A549 (cell line): ENCODE data around the gene MAP3K20. TPM values are rescaled to one million over a fixed set of nuclear protein-coding genes. Genes with fewer than 3 reads are reported as not detected.

ENCODE experiments used
- ATAC-seq, 2 experiments: fragments of 200-7000 bp in 1 of 2; fragments of >200 bp in 1 of 2; cut with Nextera tagmentation in 1 of 2; cut with Tn5 transposase in 1 of 2; 3 replicates each; pipeline versions ENCODE4 v1.8.0 to v1.9.1; 2018 to 2020; ENCODE audit warnings: mild to moderate bottlenecking in 1 of 2, moderate library complexity in 1 of 2
- CTCF ChIA-PET: fragments of 300-600 bp; sonication (Branson Sonifier 250); formaldehyde crosslinking; extraction: SDS; loops from one replicate; lab custom pipeline; 2021; ENCODE audit warnings: antibody characterized with exemption, inconsistent platforms; lab: Yijun Ruan, JAX
- POLR2A ChIA-PET: fragments of 350-600 bp; formaldehyde crosslinking; extraction: SDS; loops from one replicate; lab custom pipeline; 2021; ENCODE audit warnings: antibody characterized with exemption, inconsistent platforms; lab: Yijun Ruan, JAX
- DNase-seq, 2 experiments: peaks; one replicate each; pipeline versions ENCODE4 v3.0.0 to v3.0.0-alpha.2; 2011 to 2016; ENCODE audit warnings: low read depth in 1 of 2, low spot score in 1 of 2
- FAIRE-seq: peaks from 2 replicates; lab custom pipeline; 2011; peaks lifted over from hg19 to GRCh38; lab: Jason Lieb, UNC
- H3K27ac ChIP-seq, 2 experiments: fragments of >200 bp; sonication (Bioruptor Twin); formaldehyde crosslinking; 3 replicates each; pipeline ENCODE4 v1.5.1; 2016 to 2017
- H3K4me1 ChIP-seq: fragments of >200 bp; sonication (Bioruptor Twin); formaldehyde crosslinking; 3 replicates; pipeline ENCODE4 v1.6.1; 2016
- H3K4me2 ChIP-seq: fragments of >200 bp; sonication (Bioruptor Twin); formaldehyde crosslinking; 3 replicates; pipeline ENCODE4 v1.6.1; 2016
- H3K4me3 ChIP-seq: fragments of >200 bp; sonication (Bioruptor Twin); formaldehyde crosslinking; 3 replicates; pipeline ENCODE4 v1.5.1; 2016
- H3K9me3 ChIP-seq: fragments of >200 bp; sonication (Bioruptor Twin); formaldehyde crosslinking; 3 replicates; pipeline ENCODE4 v1.6.1; 2016
- CBX2 ChIP-seq: fragments of 200-600 bp; sonication (generic); IDR thresholded peaks from 2 replicates; pipeline ENCODE4 v1.6.1; 2016; ENCODE audit warnings: low read depth, mild to moderate bottlenecking, borderline replicate concordance
- CHD4 ChIP-seq: fragments of 200-600 bp; sonication (generic); IDR thresholded peaks from 2 replicates; pipeline ENCODE4 v1.6.1; 2016; ENCODE audit warnings: antibody characterized with exemption, mild to moderate bottlenecking, borderline replicate concordance
- EHMT2 ChIP-seq: fragments of 200-600 bp; sonication (generic); IDR thresholded peaks from 2 replicates; pipeline ENCODE4 v1.6.1; 2016; ENCODE audit warnings: antibody characterized with exemption, low read depth, mild to moderate bottlenecking, moderate library complexity
- FOSL2 ChIP-seq, 2 experiments: fragments of 450-650 bp in 1 of 2; fragments of >200 bp in 1 of 2; sonication (Bioruptor Twin) in 1 of 2; formaldehyde crosslinking; IDR thresholded peaks; 2 replicates each; pipeline versions ENCODE4 v1.5.0 to v1.6.1; 2016 to 2020; ENCODE audit warnings: mild to moderate bottlenecking in 1 of 2, moderate library complexity in 1 of 2
- FOXS1 ChIP-seq: fragments of 250-450 bp; sonication (Bioruptor Pico); IDR thresholded peaks from 2 replicates; pipeline ENCODE4 v1.5.0; 2020; ENCODE audit warnings: mild to moderate bottlenecking, moderate library complexity
- HDAC2 ChIP-seq: fragments of 200-600 bp; sonication (generic); IDR thresholded peaks from 2 replicates; pipeline ENCODE4 v1.6.1; 2016
- HOXB13 ChIP-seq: fragments of 250-450 bp; sonication (Bioruptor Pico); IDR thresholded peaks from 2 replicates; pipeline ENCODE4 v1.5.0; 2020; ENCODE audit warnings: low read depth, mild to moderate bottlenecking, moderate library complexity
- KDM5A ChIP-seq: fragments of 200-600 bp; sonication (generic); IDR thresholded peaks from 2 replicates; pipeline ENCODE4 v1.6.1; 2016; ENCODE audit warnings: antibody characterized with exemption, mild to moderate bottlenecking
- NFE2L2 ChIP-seq: fragments of 150-350 bp; conservative IDR thresholded peaks from 2 replicates; pipeline ENCODE4 v1.6.1; 2014; ENCODE audit warnings: low read length
- NPAS2 ChIP-seq: fragments of 250-450 bp; sonication (Bioruptor Pico); IDR thresholded peaks from 2 replicates; pipeline ENCODE4 v1.8.0; 2022; ENCODE audit warnings: mild to moderate bottlenecking, moderate library complexity, borderline replicate concordance
- SMC3 ChIP-seq: fragments of >200 bp; sonication (Bioruptor Twin); formaldehyde crosslinking; IDR thresholded peaks from 3 replicates; pipeline ENCODE4 v1.6.1; 2018; ENCODE audit warnings: inconsistent platforms
- SREBF2 ChIP-seq: fragments of 450-650 bp; IDR thresholded peaks from 2 replicates; pipeline ENCODE4 v1.6.1; 2014; ENCODE audit warnings: mild to moderate bottlenecking, moderate library complexity
- WGBS: methylation state at CpG from one replicate; pipeline ENCODE4 v1.1.6; 2017; ENCODE audit errors: missing lambda C conversion rate; 5-methylcytosine and 5-hydroxymethylcytosine counted together
- polyA plus RNA-seq, 4 experiments: library from polyadenylated mRNA; depleted of rRNA in 3 of 4; stranded (reverse); fragments of >200 nt; fragmentation: RNase III in 1 of 4; extraction: RNeasy Plus Mini Kit Qiagen cat#74134 plus additional on column Dnase treatment in 1 of 4; gene quantifications; 2 replicates in 3 of 4; 3 replicates in 1 of 4; pipeline ENCODE4 v1.2.3, GENCODE V29; 2011 to 2017
- TF ChIP-seq, protein P1 (sequence below): fragments of 150-350 bp; IDR thresholded peaks from 2 replicates; pipeline ENCODE4 v1.6.1; 2014; ENCODE audit warnings: low read depth, mild to moderate bottlenecking, low read length
- TF ChIP-seq, protein P2 (sequence below): fragments of 200-600 bp; sonication (generic); IDR thresholded peaks from 2 replicates; pipeline ENCODE4 v1.6.1; 2016; ENCODE audit warnings: antibody characterized with exemption, mild to moderate bottlenecking, moderate library complexity
- TF ChIP-seq, protein P3 (sequence below): fragments of >200 bp; sonication (Bioruptor Twin); formaldehyde crosslinking; IDR thresholded peaks from 3 replicates; pipeline ENCODE4 v1.5.1; 2016
- TF ChIP-seq, protein P4 (sequence below): IDR thresholded peaks from 2 replicates; pipeline ENCODE4 v1.6.1; 2012
- TF ChIP-seq, protein P5 (sequence below): fragments of 450-650 bp; IDR thresholded peaks from 2 replicates; pipeline ENCODE4 v1.6.1; 2014; ENCODE audit warnings: antibody characterized with exemption
- TF ChIP-seq, protein P6 (sequence below): fragments of 250-450 bp; sonication (Bioruptor Pico); IDR thresholded peaks from 2 replicates; pipeline ENCODE4 v1.5.0; 2020; ENCODE audit warnings: low read depth, mild to moderate bottlenecking, moderate library complexity
- TF ChIP-seq, protein P7 (sequence below): fragments of >200 bp; sonication (Bioruptor Twin); formaldehyde crosslinking; IDR thresholded peaks from 3 replicates; pipeline ENCODE4 v1.6.1; 2016

The MAP3K20 gene
- polyA plus RNA-seq, 2 of the 4 experiments (the other 2 are of a cell fraction), result 34.7 to 80.7 TPM

DNA sequence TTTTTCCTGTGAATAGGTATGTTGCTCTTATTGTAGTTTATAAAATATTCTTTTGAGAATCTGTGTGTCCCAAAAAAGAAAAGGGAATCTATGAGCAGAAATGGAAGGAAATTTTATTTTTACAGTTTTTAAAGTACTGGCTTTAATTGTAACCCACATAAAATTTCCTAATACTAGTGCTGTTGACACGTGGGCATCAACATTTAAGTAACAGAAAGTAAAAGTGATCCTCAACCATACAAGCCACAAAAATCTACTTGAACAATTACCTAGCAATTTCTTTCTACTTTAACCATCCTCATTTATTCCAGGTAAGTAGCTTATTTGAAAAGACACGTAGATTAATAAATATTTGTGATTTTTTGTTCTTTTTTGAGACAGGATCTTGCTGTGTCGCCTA is 62.0 kb downstream of the MAP3K20 start:
- FAIRE-seq (no peak), DNase-seq (no peak), ATAC-seq (no peak)
- Histone ChIP-seq H3K9me3 (peaks cover 12% of the 10 kb centered on the region), H3K27ac (no peak overlapping the region), H3K4me2 (no peak overlapping the region), H3K4me1 (0 out of 3 replicates have a peak, but pooled peaks cover 6% of the 10 kb centered on the region), H3K4me3 (no peak overlapping the region)
- WGBS, result 84% methylated on average over 3 of the region's 3 CpGs
- no peak for TF ChIP-seq FOXS1 (CRISPR knock-in tag)
- TF ChIP-seq SMC3, result no peak
- TF ChIP-seq, protein P1, sequence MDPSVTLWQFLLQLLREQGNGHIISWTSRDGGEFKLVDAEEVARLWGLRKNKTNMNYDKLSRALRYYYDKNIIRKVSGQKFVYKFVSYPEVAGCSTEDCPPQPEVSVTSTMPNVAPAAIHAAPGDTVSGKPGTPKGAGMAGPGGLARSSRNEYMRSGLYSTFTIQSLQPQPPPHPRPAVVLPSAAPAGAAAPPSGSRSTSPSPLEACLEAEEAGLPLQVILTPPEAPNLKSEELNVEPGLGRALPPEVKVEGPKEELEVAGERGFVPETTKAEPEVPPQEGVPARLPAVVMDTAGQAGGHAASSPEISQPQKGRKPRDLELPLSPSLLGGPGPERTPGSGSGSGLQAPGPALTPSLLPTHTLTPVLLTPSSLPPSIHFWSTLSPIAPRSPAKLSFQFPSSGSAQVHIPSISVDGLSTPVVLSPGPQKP, result no peak
- TF ChIP-seq NPAS2, result no peak
- TF ChIP-seq, protein P2, sequence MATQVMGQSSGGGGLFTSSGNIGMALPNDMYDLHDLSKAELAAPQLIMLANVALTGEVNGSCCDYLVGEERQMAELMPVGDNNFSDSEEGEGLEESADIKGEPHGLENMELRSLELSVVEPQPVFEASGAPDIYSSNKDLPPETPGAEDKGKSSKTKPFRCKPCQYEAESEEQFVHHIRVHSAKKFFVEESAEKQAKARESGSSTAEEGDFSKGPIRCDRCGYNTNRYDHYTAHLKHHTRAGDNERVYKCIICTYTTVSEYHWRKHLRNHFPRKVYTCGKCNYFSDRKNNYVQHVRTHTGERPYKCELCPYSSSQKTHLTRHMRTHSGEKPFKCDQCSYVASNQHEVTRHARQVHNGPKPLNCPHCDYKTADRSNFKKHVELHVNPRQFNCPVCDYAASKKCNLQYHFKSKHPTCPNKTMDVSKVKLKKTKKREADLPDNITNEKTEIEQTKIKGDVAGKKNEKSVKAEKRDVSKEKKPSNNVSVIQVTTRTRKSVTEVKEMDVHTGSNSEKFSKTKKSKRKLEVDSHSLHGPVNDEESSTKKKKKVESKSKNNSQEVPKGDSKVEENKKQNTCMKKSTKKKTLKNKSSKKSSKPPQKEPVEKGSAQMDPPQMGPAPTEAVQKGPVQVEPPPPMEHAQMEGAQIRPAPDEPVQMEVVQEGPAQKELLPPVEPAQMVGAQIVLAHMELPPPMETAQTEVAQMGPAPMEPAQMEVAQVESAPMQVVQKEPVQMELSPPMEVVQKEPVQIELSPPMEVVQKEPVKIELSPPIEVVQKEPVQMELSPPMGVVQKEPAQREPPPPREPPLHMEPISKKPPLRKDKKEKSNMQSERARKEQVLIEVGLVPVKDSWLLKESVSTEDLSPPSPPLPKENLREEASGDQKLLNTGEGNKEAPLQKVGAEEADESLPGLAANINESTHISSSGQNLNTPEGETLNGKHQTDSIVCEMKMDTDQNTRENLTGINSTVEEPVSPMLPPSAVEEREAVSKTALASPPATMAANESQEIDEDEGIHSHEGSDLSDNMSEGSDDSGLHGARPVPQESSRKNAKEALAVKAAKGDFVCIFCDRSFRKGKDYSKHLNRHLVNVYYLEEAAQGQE, result no peak
- TF ChIP-seq CBX2, result no peak
- TF ChIP-seq, protein P3, sequence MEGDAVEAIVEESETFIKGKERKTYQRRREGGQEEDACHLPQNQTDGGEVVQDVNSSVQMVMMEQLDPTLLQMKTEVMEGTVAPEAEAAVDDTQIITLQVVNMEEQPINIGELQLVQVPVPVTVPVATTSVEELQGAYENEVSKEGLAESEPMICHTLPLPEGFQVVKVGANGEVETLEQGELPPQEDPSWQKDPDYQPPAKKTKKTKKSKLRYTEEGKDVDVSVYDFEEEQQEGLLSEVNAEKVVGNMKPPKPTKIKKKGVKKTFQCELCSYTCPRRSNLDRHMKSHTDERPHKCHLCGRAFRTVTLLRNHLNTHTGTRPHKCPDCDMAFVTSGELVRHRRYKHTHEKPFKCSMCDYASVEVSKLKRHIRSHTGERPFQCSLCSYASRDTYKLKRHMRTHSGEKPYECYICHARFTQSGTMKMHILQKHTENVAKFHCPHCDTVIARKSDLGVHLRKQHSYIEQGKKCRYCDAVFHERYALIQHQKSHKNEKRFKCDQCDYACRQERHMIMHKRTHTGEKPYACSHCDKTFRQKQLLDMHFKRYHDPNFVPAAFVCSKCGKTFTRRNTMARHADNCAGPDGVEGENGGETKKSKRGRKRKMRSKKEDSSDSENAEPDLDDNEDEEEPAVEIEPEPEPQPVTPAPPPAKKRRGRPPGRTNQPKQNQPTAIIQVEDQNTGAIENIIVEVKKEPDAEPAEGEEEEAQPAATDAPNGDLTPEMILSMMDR, result no peak
- no peak for TF ChIP-seq NFE2L2
- TF ChIP-seq, protein P4, sequence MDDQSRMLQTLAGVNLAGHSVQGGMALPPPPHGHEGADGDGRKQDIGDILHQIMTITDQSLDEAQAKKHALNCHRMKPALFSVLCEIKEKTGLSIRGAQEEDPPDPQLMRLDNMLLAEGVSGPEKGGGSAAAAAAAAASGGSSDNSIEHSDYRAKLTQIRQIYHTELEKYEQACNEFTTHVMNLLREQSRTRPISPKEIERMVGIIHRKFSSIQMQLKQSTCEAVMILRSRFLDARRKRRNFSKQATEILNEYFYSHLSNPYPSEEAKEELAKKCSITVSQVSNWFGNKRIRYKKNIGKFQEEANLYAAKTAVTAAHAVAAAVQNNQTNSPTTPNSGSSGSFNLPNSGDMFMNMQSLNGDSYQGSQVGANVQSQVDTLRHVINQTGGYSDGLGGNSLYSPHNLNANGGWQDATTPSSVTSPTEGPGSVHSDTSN, result no peak
- TF ChIP-seq HOXB13, result no peak
- no peak for TF ChIP-seq CHD4
- no peak for TF ChIP-seq SREBF2
- TF ChIP-seq EHMT2, result no peak
- no peak for TF ChIP-seq HDAC2
- TF ChIP-seq, protein P5, sequence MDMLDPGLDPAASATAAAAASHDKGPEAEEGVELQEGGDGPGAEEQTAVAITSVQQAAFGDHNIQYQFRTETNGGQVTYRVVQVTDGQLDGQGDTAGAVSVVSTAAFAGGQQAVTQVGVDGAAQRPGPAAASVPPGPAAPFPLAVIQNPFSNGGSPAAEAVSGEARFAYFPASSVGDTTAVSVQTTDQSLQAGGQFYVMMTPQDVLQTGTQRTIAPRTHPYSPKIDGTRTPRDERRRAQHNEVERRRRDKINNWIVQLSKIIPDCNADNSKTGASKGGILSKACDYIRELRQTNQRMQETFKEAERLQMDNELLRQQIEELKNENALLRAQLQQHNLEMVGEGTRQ, result no peak
- no peak for TF ChIP-seq KDM5A
- TF ChIP-seq, protein P6, sequence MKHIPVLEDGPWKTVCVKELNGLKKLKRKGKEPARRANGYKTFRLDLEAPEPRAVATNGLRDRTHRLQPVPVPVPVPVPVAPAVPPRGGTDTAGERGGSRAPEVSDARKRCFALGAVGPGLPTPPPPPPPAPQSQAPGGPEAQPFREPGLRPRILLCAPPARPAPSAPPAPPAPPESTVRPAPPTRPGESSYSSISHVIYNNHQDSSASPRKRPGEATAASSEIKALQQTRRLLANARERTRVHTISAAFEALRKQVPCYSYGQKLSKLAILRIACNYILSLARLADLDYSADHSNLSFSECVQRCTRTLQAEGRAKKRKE, result no peak
- TF ChIP-seq, protein P7, sequence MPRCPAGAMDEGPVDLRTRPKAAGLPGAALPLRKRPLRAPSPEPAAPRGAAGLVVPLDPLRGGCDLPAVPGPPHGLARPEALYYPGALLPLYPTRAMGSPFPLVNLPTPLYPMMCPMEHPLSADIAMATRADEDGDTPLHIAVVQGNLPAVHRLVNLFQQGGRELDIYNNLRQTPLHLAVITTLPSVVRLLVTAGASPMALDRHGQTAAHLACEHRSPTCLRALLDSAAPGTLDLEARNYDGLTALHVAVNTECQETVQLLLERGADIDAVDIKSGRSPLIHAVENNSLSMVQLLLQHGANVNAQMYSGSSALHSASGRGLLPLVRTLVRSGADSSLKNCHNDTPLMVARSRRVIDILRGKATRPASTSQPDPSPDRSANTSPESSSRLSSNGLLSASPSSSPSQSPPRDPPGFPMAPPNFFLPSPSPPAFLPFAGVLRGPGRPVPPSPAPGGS, result no peak
- no peak for TF ChIP-seq FOSL2 (IDR thresholded peaks at IDR 0.05)
- TF ChIP-seq FOSL2 (CRISPR knock-in tag; IDR thresholded peaks at IDR 0.05), result no peak
- ChIA-PET POLR2A (no interaction called here), CTCF (interaction anchor here (0.8 to 1.7 kb wide), 3 partner anchors 46 to 110 kb away, joined by 4 to 5 read pairs (median 4); no protein-coding TSS in a partner anchor)
